ENCODE data around the gene OSBPL9.

GRCh38 chr1:51639694-51640093, 22.8 kb downstream of the OSBPL9 start:
- no peak for TF ChIP-seq POLR2A (IDR thresholded peaks at IDR 0.05; ENCODE audit: low read depth, low read length)
- no peak for TF ChIP-seq POLR2AphosphoS5 (IDR thresholded peaks at IDR 0.05; ENCODE audit: low read depth, low read length)
- no peak for TF ChIP-seq TAF1 (IDR thresholded peaks at IDR 0.05; ENCODE audit: borderline replicate concordance, low read depth, low read length)

All from GM12892 (cell line).